Stimulated activated CD4-positive, alpha-beta T cell treated with anti-CD3 and anti-CD28 coated beads, Interleukin-12 subunit alpha, Interleukin-12 subunit beta, amount 100 ng/mL, for 4 hours (primary cell): ENCODE results near the gene RBPJL.
A peak's percentile ranks its signal among the peaks of the same experiment; 100 is the strongest.

Experiments
- DNase-seq: peaks from one replicate; pipeline ENCODE4 v3.0.0-alpha.2; 2020

RBPJL gene

GRCh38 chr20:45306431-45306982, at the start of gene RBPJL:
RBPJL (plus strand) TSS chr20:45306840; CDS start chr20:45306923, 83 bp downstream.
- peak; percentile 45 for DNase-seq

- DNase-seq, result no peak
Measured at GRCh38 chr20:45257161-45257560, 49.5 kb upstream of the RBPJL start.

- DNase-seq, result no peak
Measured at GRCh38 chr20:45257711-45258110, 48.9 kb upstream of the RBPJL start.

- DNase-seq, result no peak
Measured at GRCh38 chr20:45258259-45258658, 48.4 kb upstream of the RBPJL start.

GRCh38 chr20:45258664-45259063, 48.0 kb upstream of the RBPJL start:
- DNase-seq, result no peak

GRCh38 chr20:45263556-45264266, 42.9 kb upstream of the RBPJL start:
- no peak for DNase-seq

GRCh38 chr20:45266977-45267376, 39.7 kb upstream of the RBPJL start:
- no peak for DNase-seq

- no peak for DNase-seq
Measured at GRCh38 chr20:45268531-45268930, 38.1 kb upstream of the RBPJL start.

GRCh38 chr20:45269056-45269455, 37.6 kb upstream of the RBPJL start:
- no peak for DNase-seq

- no peak for DNase-seq
Measured at GRCh38 chr20:45269754-45270270, 36.8 kb upstream of the RBPJL start.

- no peak for DNase-seq
Measured at GRCh38 chr20:45275338-45275737, 31.3 kb upstream of the RBPJL start.

- DNase-seq, result no peak
Measured at GRCh38 chr20:45279992-45280391, 26.6 kb upstream of the RBPJL start.

- DNase-seq, result no peak
Measured at GRCh38 chr20:45282700-45283550, 23.7 kb upstream of the RBPJL start.

- no peak for DNase-seq
Measured at GRCh38 chr20:45283551-45284057, 23.0 kb upstream of the RBPJL start.

- DNase-seq, result no peak
Measured at GRCh38 chr20:45288376-45288775, 18.3 kb upstream of the RBPJL start.

GRCh38 chr20:45288860-45289259, 17.8 kb upstream of the RBPJL start:
- DNase-seq, result no peak

- no peak for DNase-seq
Measured at GRCh38 chr20:45289942-45290676, 16.5 kb upstream of the RBPJL start.

GRCh38 chr20:45290677-45291355, 15.8 kb upstream of the RBPJL start:
- peak; percentile 63 for DNase-seq

GRCh38 chr20:45291526-45291925, 15.1 kb upstream of the RBPJL start:
- DNase-seq, result no peak

GRCh38 chr20:45292343-45292742, 14.3 kb upstream of the RBPJL start:
- no peak for DNase-seq

- DNase-seq, result peak; percentile 86
Measured at GRCh38 chr20:45293041-45294002, 13.3 kb upstream of the RBPJL start.
